ENCODE results near the gene CLN6.
"Not testable (repeated sequence)": the region's sequence is repeated elsewhere in the genome, so short reads cannot be mapped to it uniquely, and the experiment has no call there.

GRCh38 chr15:68222432-68222743, 7.1 kb downstream of the CLN6 start:
- TF ChIP-seq EZH2phosphoT487 (IDR thresholded peaks at IDR 0.05; ENCODE audit: borderline replicate concordance); CTCF (conservative IDR thresholded peaks at IDR 0.05; ENCODE audit: low read length): not testable (repeated sequence)
